RWPE2 (cell line): ENCODE data around the gene SDC4.
A peak's percentile ranks its signal among the peaks of the same experiment; 100 is the strongest.

ENCODE experiments used
- ATAC-seq: fragments of 200-7000 bp; cut with Tn5 transposase; 3 replicates; pipeline ENCODE4 v1.9.1; 2021; ENCODE audit warnings: low read depth
- DNase-seq: peaks from one replicate; pipeline ENCODE4 v3.0.0-alpha.2; 2020; ENCODE audit warnings: low spot score
- H3K27ac ChIP-seq: fragments of 450-650 bp; 2 replicates; pipeline ENCODE4 v1.5.1; 2017; ENCODE audit warnings: mild to moderate bottlenecking; ENCODE audit not compliant: poor library complexity, severe bottlenecking
- H3K27me3 ChIP-seq: fragments of 250-450 bp; sonication (Bioruptor Pico); 2 replicates; pipeline ENCODE4 v1.5.1; 2021; ENCODE audit warnings: mild to moderate bottlenecking, moderate library complexity; ENCODE audit not compliant: insufficient read depth, poor library complexity, severe bottlenecking
- H3K36me3 ChIP-seq: fragments of 250-450 bp; sonication (Bioruptor Pico); 2 replicates; pipeline ENCODE4 v1.5.1; 2020; ENCODE audit warnings: low read depth, mild to moderate bottlenecking, moderate library complexity
- H3K4me1 ChIP-seq: fragments of 250-450 bp; sonication (Bioruptor Pico); 2 replicates; pipeline ENCODE4 v1.5.1; 2021; ENCODE audit warnings: mild to moderate bottlenecking, moderate library complexity; ENCODE audit not compliant: insufficient read depth, poor library complexity, severe bottlenecking
- H3K4me3 ChIP-seq: fragments of 250-450 bp; sonication (Bioruptor Pico); 2 replicates; pipeline ENCODE4 v1.5.1; 2021; ENCODE audit warnings: mild to moderate bottlenecking, moderate library complexity; ENCODE audit not compliant: severe bottlenecking
- H3K9me3 ChIP-seq: fragments of 250-450 bp; sonication (Bioruptor Pico); 2 replicates; pipeline ENCODE4 v1.5.1; 2021; ENCODE audit warnings: mild to moderate bottlenecking, moderate library complexity; ENCODE audit not compliant: severe bottlenecking
- TF ChIP-seq, protein P1 (sequence below): fragments of 450-650 bp; IDR thresholded peaks from one replicate; pipeline ENCODE4 v1.5.1; 2017; ENCODE audit warnings: mild to moderate bottlenecking, moderate library complexity; ENCODE audit not compliant: poor library complexity, severe bottlenecking

Gene SDC4

GRCh38 chr20:45370571-45371160 lies 22.4 kb upstream of the SDC4 start:
- peaks cover 26% of the 10 kb centered on the region for H3K36me3 ChIP-seq
- no peaks in the 10 kb centered on the region for H3K9me3 ChIP-seq
- no peak for ATAC-seq
- H3K27ac ChIP-seq, result no peak overlapping the region
- H3K4me1 ChIP-seq, result no peaks in the 10 kb centered on the region
- no peak overlapping the region for H3K4me3 ChIP-seq
- H3K27me3 ChIP-seq, result no peaks in the 10 kb centered on the region
- TF ChIP-seq, protein P1, sequence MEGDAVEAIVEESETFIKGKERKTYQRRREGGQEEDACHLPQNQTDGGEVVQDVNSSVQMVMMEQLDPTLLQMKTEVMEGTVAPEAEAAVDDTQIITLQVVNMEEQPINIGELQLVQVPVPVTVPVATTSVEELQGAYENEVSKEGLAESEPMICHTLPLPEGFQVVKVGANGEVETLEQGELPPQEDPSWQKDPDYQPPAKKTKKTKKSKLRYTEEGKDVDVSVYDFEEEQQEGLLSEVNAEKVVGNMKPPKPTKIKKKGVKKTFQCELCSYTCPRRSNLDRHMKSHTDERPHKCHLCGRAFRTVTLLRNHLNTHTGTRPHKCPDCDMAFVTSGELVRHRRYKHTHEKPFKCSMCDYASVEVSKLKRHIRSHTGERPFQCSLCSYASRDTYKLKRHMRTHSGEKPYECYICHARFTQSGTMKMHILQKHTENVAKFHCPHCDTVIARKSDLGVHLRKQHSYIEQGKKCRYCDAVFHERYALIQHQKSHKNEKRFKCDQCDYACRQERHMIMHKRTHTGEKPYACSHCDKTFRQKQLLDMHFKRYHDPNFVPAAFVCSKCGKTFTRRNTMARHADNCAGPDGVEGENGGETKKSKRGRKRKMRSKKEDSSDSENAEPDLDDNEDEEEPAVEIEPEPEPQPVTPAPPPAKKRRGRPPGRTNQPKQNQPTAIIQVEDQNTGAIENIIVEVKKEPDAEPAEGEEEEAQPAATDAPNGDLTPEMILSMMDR, result no peak
- no peak for DNase-seq

DNA sequence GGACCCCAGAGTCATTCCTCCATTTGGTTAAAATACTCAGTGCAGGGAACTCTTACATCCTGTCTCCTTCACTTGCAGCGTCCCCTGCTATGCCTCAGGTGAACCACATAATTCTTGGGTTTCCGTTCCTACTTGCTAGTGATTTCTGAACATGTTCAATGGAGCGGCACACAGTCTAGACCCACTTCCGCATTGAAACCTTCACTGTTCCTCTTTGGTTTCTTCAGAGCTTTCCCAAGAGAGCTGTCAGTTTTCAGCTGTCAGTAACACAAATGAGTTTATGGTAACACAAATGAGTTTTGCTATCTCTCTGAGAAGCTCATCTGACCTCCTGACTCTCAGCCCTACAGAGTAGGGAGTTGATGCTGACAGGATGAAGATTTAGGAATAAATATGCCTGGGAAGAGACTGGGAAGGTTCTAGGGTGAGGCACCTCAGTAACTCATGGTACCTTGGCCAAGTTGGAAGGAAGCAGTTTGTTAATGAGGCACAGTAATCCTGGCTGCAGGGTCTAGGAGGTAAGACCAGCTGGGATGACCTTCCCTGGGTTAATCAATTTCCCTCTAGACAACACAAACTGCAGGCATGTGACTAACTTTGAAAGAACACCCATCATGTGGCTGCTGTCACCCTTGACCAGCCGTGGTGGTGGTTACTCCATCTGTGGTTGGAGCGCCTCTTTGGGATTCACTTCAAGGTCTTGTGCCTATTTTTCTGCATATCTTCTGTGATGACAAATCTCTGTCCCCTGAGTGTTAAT lies 20.2 kb upstream of the SDC4 start:
- no peak overlapping the region for H3K27ac ChIP-seq
- TF ChIP-seq, protein P1, result no peak
- H3K9me3 ChIP-seq, result no peaks in the 10 kb centered on the region
- no peaks in the 10 kb centered on the region for H3K27me3 ChIP-seq
- ATAC-seq (no peak), DNase-seq (no peak)
- H3K4me3 ChIP-seq, result no peak overlapping the region
- H3K36me3 ChIP-seq, result peaks cover 37% of the 10 kb centered on the region
- peaks cover 5% of the 10 kb centered on the region for H3K4me1 ChIP-seq

DNA sequence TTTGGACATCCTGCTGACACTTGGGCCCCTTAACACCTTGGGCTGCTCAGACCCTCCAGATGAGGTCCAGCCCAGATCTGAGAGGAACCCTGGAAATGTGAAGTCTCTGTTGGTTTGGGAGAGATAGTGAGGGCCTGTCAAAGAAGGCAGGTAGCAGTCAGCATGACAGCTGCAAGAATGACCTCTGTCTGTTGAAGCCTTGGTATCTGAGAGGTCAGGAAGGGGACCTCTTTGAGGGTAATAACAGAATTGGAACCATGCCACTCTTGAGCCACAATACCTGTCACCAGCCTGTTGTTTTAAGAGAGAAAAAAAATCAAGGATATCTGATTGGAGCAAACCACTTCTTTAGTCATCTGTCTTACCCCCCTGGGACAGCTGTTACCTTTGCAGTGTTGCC lies 18.9 kb upstream of the SDC4 start:
- DNase-seq (peak; percentile 34), ATAC-seq (no peak)
- Histone ChIP-seq H3K36me3 (peaks cover 37% of the 10 kb centered on the region), H3K4me3 (no peak overlapping the region), H3K4me1 (peaks cover 9% of the 10 kb centered on the region), H3K9me3 (no peaks in the 10 kb centered on the region), H3K27ac (no peak overlapping the region), H3K27me3 (no peaks in the 10 kb centered on the region)
- TF ChIP-seq, protein P1, result no peak

DNA sequence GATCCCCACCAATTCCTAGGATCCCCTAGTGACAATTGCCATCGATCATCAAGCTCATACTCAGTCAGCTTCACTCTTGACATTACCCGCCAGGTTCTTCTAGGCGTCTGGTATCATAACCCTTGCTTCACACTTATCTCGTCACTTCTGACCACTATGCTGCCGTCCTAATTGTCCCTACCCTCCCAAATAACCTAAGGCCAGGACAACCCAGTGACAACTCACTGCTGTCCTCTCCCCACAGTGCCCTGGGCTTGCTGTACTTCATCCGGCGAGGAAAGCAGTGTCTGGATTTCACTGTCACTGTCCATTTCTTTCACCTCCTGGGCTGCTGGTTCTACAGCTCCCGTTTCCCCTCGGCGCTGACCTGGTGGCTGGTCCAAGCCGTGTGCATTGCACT lies 18.4 kb upstream of the SDC4 start:
- DNase-seq (peak; percentile 72), ATAC-seq (no peak)
- Histone ChIP-seq H3K9me3 (no peaks in the 10 kb centered on the region), H3K4me3 (no peak overlapping the region), H3K27ac (no peak overlapping the region), H3K27me3 (no peaks in the 10 kb centered on the region), H3K36me3 (peaks cover 37% of the 10 kb centered on the region), H3K4me1 (peaks cover 9% of the 10 kb centered on the region)
- TF ChIP-seq, protein P1, result no peak

- no peak for ATAC-seq
- H3K4me3 ChIP-seq, result no peak overlapping the region
- H3K27ac ChIP-seq, result no peak overlapping the region
- TF ChIP-seq, protein P1, result no peak
- H3K4me1 ChIP-seq, result peaks cover 9% of the 10 kb centered on the region
- no peaks in the 10 kb centered on the region for H3K27me3 ChIP-seq
- no peaks in the 10 kb centered on the region for H3K9me3 ChIP-seq
- peaks cover 37% of the 10 kb centered on the region for H3K36me3 ChIP-seq
- no peak for DNase-seq
Measured at GRCh38 chr20:45366192-45366591, 18.0 kb upstream of the SDC4 start.
